SK-N-SH (cell line): ENCODE data around the gene GJB3. TPM values are rescaled to one million over a fixed set of nuclear protein-coding genes. Genes with fewer than 3 reads are reported as not detected.

Source experiments
- CTCF ChIA-PET: fragments of 300-600, 350-600 bp; formaldehyde crosslinking; extraction: SDS; loops from one replicate; lab custom pipeline; 2021; lab: Yijun Ruan, JAX
- POLR2A ChIA-PET: fragments of 350-600 bp; sonication (Branson Sonifier 250); formaldehyde crosslinking; extraction: SDS; loops from one replicate; lab custom pipeline; 2020; ENCODE audit warnings: antibody characterized with exemption, inconsistent platforms; lab: Yijun Ruan, JAX
- DNase-seq: peaks from one replicate; pipeline ENCODE4 v3.0.0; 2012
- H2AFZ ChIP-seq: fragments of 200-600 bp; sonication (generic); 2 replicates; pipeline ENCODE4 v1.8.1; 2016; ENCODE audit warnings: antibody characterized with exemption, mild to moderate bottlenecking, low read depth
- H3F3A ChIP-seq: fragments of 200-600 bp; sonication (generic); replicated peaks from 2 replicates; pipeline ENCODE3; 2016; ENCODE audit warnings: antibody characterized with exemption, mild to moderate bottlenecking; ENCODE audit not compliant: insufficient read depth
- H3K27ac ChIP-seq, 2 experiments: fragments of 200-500 bp in 1 of 2; fragments of 200-600 bp in 1 of 2; sonication (Bioruptor generic) in 1 of 2; sonication (generic), shearing (Covaris generic) in 1 of 2; 2 replicates each; pipeline versions ENCODE4 v1.5.1 to v1.6.1; 2014 to 2016; ENCODE audit warnings: low read depth in 2 of 2, inconsistent platforms in 1 of 2, low read length in 1 of 2, mild to moderate bottlenecking in 1 of 2, mixed read lengths in 1 of 2
- H3K27me3 ChIP-seq: fragments of 200-600 bp; sonication (generic), shearing (Covaris generic); 2 replicates; pipeline ENCODE4 v1.6.1; 2016; ENCODE audit warnings: mixed run types; ENCODE audit not compliant: insufficient read depth
- H3K36me3 ChIP-seq, 2 experiments: fragments of 200-500 bp in 1 of 2; fragments of 200-600 bp in 1 of 2; sonication (Bioruptor generic) in 1 of 2; sonication (generic) in 1 of 2; replicated peaks in 1 of 2; 2 replicates each; pipeline versions ENCODE3 to v1.5.1; 2014 to 2016; ENCODE audit warnings: low read length in 1 of 2, mild to moderate bottlenecking in 1 of 2; ENCODE audit not compliant: insufficient read depth in 2 of 2, control insufficient read depth in 1 of 2
- H3K4me1 ChIP-seq, 2 experiments: fragments of 200-500 bp in 1 of 2; fragments of 200-600 bp in 1 of 2; sonication (Bioruptor generic) in 1 of 2; sonication (generic), shearing (Covaris generic) in 1 of 2; 2 replicates each; pipeline versions ENCODE4 v1.5.1 to v1.6.1; 2014 to 2016; ENCODE audit warnings: low read depth in 1 of 2, low read length in 1 of 2, mixed run types in 1 of 2; ENCODE audit not compliant: insufficient read depth in 2 of 2, control insufficient read depth in 1 of 2
- H3K4me2 ChIP-seq: fragments of 200-600 bp; sonication (generic), shearing (Covaris generic); 2 replicates; pipeline ENCODE4 v1.6.1; 2017; ENCODE audit warnings: mixed run types
- H3K4me3 ChIP-seq, 2 experiments: fragments of 200-500 bp in 1 of 2; fragments of 200-600 bp in 1 of 2; sonication (Bioruptor generic) in 1 of 2; sonication (generic), shearing (Covaris generic) in 1 of 2; 2 replicates each; pipeline versions ENCODE4 v1.5.1 to v1.8.1; 2014 to 2016; ENCODE audit warnings: low read depth in 2 of 2, inconsistent platforms in 1 of 2, low read length in 1 of 2, mild to moderate bottlenecking in 1 of 2, mixed read lengths in 1 of 2, moderate library complexity in 1 of 2
- H3K79me2 ChIP-seq: fragments of 200-600 bp; sonication (generic); 2 replicates; pipeline ENCODE4 v1.8.1; 2017; ENCODE audit warnings: mild to moderate bottlenecking; ENCODE audit not compliant: insufficient read depth
- H3K9ac ChIP-seq: fragments of 200-600 bp; sonication (generic); 2 replicates; pipeline ENCODE4 v1.6.1; 2017; ENCODE audit warnings: mixed run types
- H3K9me2 ChIP-seq: fragments of 200-600 bp; sonication (generic); 2 replicates; pipeline ENCODE4 v1.6.1; 2017; ENCODE audit warnings: mixed run types
- H3K9me3 ChIP-seq: fragments of 200-600 bp; sonication (generic); 2 replicates; pipeline ENCODE4 v1.6.1; 2017; ENCODE audit warnings: mixed run types, mild to moderate bottlenecking, moderate library complexity
- H4K20me1 ChIP-seq: fragments of 200-600 bp; sonication (generic); 2 replicates; pipeline ENCODE4 v1.6.1; 2017; ENCODE audit warnings: mild to moderate bottlenecking, mixed run types; ENCODE audit not compliant: insufficient read depth
- ELF1 ChIP-seq: IDR thresholded peaks from 2 replicates; pipeline ENCODE4 v1.4.0; 2012
- EP300 ChIP-seq, 2 experiments: IDR thresholded peaks; 2 replicates each; pipeline versions ENCODE4 v1.4.0 to v1.6.1; 2012; ENCODE audit warnings: borderline replicate concordance in 1 of 2, low read depth in 1 of 2, low read length in 1 of 2
- EZH2phosphoT487 ChIP-seq: fragments of 200-600 bp; sonication (generic); IDR thresholded peaks from 2 replicates; pipeline ENCODE4 v1.6.1; 2017; ENCODE audit warnings: low read depth, mixed run types, mild to moderate bottlenecking, antibody characterized with exemption, moderate library complexity, borderline replicate concordance
- FOXJ3 ChIP-seq: sonication (generic); formaldehyde crosslinking; IDR thresholded peaks from 2 replicates; pipeline ENCODE4 v1.5.1; 2020; ENCODE audit warnings: mild to moderate bottlenecking, missing genetic modification reagents
- GABPA ChIP-seq: IDR thresholded peaks from 2 replicates; pipeline ENCODE4 v1.4.0; 2012; ENCODE audit warnings: low read depth, mild to moderate bottlenecking
- GATA2 ChIP-seq: sonication (generic); formaldehyde crosslinking; IDR thresholded peaks from 2 replicates; pipeline ENCODE4 v1.5.0; 2020; ENCODE audit warnings: mild to moderate bottlenecking, missing genetic modification reagents
- JUND ChIP-seq: IDR thresholded peaks from 2 replicates; pipeline ENCODE4 v1.4.0; 2012
- MEF2A ChIP-seq: IDR thresholded peaks from 2 replicates; pipeline ENCODE4 v1.4.0; 2012; ENCODE audit warnings: low read depth, borderline replicate concordance
- MXI1 ChIP-seq: IDR thresholded peaks from 2 replicates; pipeline ENCODE4 v1.6.1; 2012; ENCODE audit warnings: mild to moderate bottlenecking, low read depth, low read length, improper control_type of control experiment
- POLR2AphosphoS5 ChIP-seq: IDR thresholded peaks from 2 replicates; pipeline ENCODE4 v1.6.1; 2012; ENCODE audit warnings: low read depth, low read length
- RAD21 ChIP-seq: IDR thresholded peaks from 2 replicates; pipeline ENCODE4 v1.6.1; 2012; ENCODE audit warnings: mild to moderate bottlenecking, low read length
- RCOR1 ChIP-seq: fragments of 150-350 bp; IDR thresholded peaks from 2 replicates; pipeline ENCODE4 v1.6.1; 2017; ENCODE audit warnings: antibody characterized with exemption, low read length
- RFX5 ChIP-seq: IDR thresholded peaks from 2 replicates; pipeline ENCODE4 v1.6.1; 2012; ENCODE audit warnings: mild to moderate bottlenecking, improper control_type of control experiment, low read length
- RXRA ChIP-seq: IDR thresholded peaks from 2 replicates; pipeline ENCODE4 v1.4.0; 2012; ENCODE audit warnings: low read depth, mild to moderate bottlenecking, borderline replicate concordance
- SIN3A ChIP-seq: IDR thresholded peaks from 2 replicates; pipeline ENCODE4 v1.6.1; 2012; ENCODE audit warnings: low read depth, mild to moderate bottlenecking, low read length, moderate library complexity, borderline replicate concordance
- SMC3 ChIP-seq: IDR thresholded peaks from 2 replicates; pipeline ENCODE4 v1.6.1; 2012; ENCODE audit warnings: low read depth, low read length, improper control_type of control experiment
- TCF12 ChIP-seq: IDR thresholded peaks from 2 replicates; pipeline ENCODE4 v1.4.0; 2012
- TEAD4 ChIP-seq: IDR thresholded peaks from 2 replicates; pipeline ENCODE4 v1.4.0; 2012; ENCODE audit warnings: mild to moderate bottlenecking, borderline replicate concordance; ENCODE audit not compliant: insufficient read depth
- YY1 ChIP-seq: IDR thresholded peaks from 2 replicates; pipeline ENCODE4 v1.4.0; 2012; ENCODE audit warnings: low read depth, mild to moderate bottlenecking
- WGBS: methylation state at CpG from one replicate; pipeline ENCODE4 v1.1.6; 2017; ENCODE audit warnings: low lambda C conversion rate; 5-methylcytosine and 5-hydroxymethylcytosine counted together
- polyA plus RNA-seq, 3 experiments: library from polyadenylated mRNA; depleted of rRNA; stranded (reverse); fragments of >200 nt; gene quantifications; 2 replicates each; pipeline ENCODE4 v1.2.3, GENCODE V29; 2012
- TF ChIP-seq, protein P1 (sequence below): IDR thresholded peaks from 2 replicates; pipeline ENCODE4 v1.4.0; 2012; ENCODE audit warnings: low read depth, borderline replicate concordance
- TF ChIP-seq, protein P2 (sequence below): IDR thresholded peaks from 2 replicates; pipeline ENCODE4 v1.4.0; 2012; ENCODE audit warnings: low read depth, borderline replicate concordance
- TF ChIP-seq, protein P3 (sequence below): fragments of 150-350 bp; IDR thresholded peaks from 2 replicates; pipeline ENCODE4 v1.6.1; 2017; ENCODE audit warnings: antibody characterized with exemption, low read length, low read depth, borderline replicate concordance
- TF ChIP-seq, protein P4 (sequence below): IDR thresholded peaks from 2 replicates; pipeline ENCODE4 v1.4.0; 2012; ENCODE audit warnings: low read depth
- TF ChIP-seq, protein P5 (sequence below): fragments of 150-350 bp; IDR thresholded peaks from 2 replicates; pipeline ENCODE4 v1.6.1; 2016; ENCODE audit warnings: mild to moderate bottlenecking, low read depth, low read length

The GJB3 gene
- polyA plus RNA-seq, 1 of the 3 experiments (the other 2 are of a cell fraction): not detected

DNA sequence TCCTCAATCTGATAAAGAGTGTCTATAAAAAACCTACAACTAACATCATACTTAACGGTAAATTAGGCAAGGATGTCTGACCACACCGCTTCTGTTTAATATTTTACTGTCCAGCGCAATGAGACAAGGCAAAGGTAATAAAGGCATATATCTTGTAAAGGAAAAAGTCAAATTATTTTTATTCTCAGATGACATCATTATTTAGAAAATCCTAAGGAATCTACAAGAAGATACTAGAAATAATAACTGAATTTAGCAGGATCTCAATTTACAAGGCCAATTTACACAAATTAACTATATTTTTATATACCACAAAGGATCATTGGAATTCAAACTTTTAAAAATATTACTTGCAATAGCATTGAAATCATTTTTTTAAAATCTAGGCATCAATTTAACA lies 41.2 kb downstream of the GJB3 start:
- DNase-seq: no peak
- Histone ChIP-seq H4K20me1 (no peaks in the 10 kb centered on the region), H2AFZ (no peak overlapping the region), H3K4me1 (peaks cover 0 to 23% of the 10 kb centered on the region in 2 experiments; a peak in 2 of 4 replicates), H3K9me2 (no peaks in the 10 kb centered on the region), H3K27me3 (no peaks in the 10 kb centered on the region), H3K36me3 (no peaks in the 10 kb centered on the region), H3K9me3 (no peaks in the 10 kb centered on the region), H3K27ac (no peak overlapping the region), H3F3A (no peaks in the 10 kb centered on the region), H3K9ac (no peak overlapping the region), H3K79me2 (no peaks in the 10 kb centered on the region), H3K4me2 (no peak overlapping the region), H3K4me3 (no peak overlapping the region)
- POLR2A ChIA-PET: no interaction called here
- 85% methylated on average over 3 of the region's 3 CpGs for WGBS
- no peak for TF ChIP-seq MXI1
- TF ChIP-seq RCOR1: no peak
- TF ChIP-seq, protein P1, sequence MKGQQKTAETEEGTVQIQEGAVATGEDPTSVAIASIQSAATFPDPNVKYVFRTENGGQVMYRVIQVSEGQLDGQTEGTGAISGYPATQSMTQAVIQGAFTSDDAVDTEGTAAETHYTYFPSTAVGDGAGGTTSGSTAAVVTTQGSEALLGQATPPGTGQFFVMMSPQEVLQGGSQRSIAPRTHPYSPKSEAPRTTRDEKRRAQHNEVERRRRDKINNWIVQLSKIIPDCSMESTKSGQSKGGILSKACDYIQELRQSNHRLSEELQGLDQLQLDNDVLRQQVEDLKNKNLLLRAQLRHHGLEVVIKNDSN: no peak
- TF ChIP-seq POLR2AphosphoS5: no peak
- TF ChIP-seq EP300 (IDR thresholded peaks at IDR 0.05; ENCODE audit: borderline replicate concordance in 1 of 2, low read depth in 1 of 2, low read length in 1 of 2): no peak
- TF ChIP-seq TCF12: no peak
- CTCF ChIA-PET: interaction anchor here (0.9 to 2.5 kb wide), 2 partner anchors 30 to 36 kb away, joined by 3 to 11 read pairs; no protein-coding TSS in a partner anchor

DNA sequence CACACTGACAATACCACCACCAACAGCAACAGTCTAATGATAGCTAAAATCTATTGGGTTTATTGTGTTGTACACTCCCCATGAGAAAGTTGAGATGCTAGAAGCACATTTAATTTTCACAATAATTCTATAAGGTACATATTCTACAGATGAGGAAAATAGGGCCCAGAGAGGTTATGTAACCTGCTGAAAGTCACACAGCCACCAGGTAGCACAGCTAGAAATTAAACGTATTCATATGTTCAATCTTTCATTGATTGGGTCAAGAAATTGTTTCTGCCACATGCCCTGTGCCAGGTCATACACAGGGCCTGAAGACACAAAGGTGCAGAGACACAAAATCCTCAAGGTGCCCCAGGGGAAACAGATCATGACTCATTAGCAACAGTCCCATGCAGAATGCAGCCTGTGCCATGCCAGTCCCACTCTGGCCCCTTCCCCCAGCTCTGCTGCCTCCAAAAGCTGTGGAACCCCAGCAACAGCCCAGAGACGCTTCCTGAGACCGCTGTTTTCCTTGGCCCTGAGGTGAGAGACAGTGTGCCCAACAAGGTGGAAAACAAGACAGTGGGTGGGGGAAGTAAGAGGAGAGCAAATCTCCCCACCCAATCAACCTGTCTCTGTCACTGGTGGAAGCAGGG lies 43.9 kb downstream of the GJB3 start:
- Histone ChIP-seq H3K4me1 (peaks cover 0 to 33% of the 10 kb centered on the region in 2 experiments; a peak in 2 of 4 replicates), H3K36me3 (no peaks in the 10 kb centered on the region), H3K27ac (peak overlapping the region in 1 of 2 experiments; percentile 95; a peak in 2 of 4 replicates), H3K9me3 (no peaks in the 10 kb centered on the region), H3K4me2 (no peak overlapping the region), H3K9ac (no peak overlapping the region), H2AFZ (no peak overlapping the region), H3F3A (no peaks in the 10 kb centered on the region), H3K4me3 (no peak overlapping the region; a peak in 1 of 4 replicates), H3K79me2 (no peaks in the 10 kb centered on the region), H3K27me3 (no peaks in the 10 kb centered on the region), H4K20me1 (no peaks in the 10 kb centered on the region), H3K9me2 (no peaks in the 10 kb centered on the region)
- 90% methylated on average over 3 of the region's 3 CpGs for WGBS
- ChIA-PET CTCF (interaction anchor here (1.1 to 6.4 kb wide), 2 partner anchors 28 to 39 kb away, joined by 3 to 52 read pairs; no protein-coding TSS in a partner anchor), POLR2A (no interaction called here)
- TF ChIP-seq GATA2 (CRISPR knock-in tag) (no peak), GABPA (no peak), RXRA (no peak), MXI1 (no peak), EZH2phosphoT487 (no peak), SMC3 (no peak), FOXJ3 (CRISPR knock-in tag) (no peak), EP300 (IDR thresholded peaks at IDR 0.05; ENCODE audit: borderline replicate concordance in 1 of 2, low read depth in 1 of 2, low read length in 1 of 2) (no peak), SIN3A (no peak), TEAD4 (no peak), RFX5 (no peak), YY1 (no peak), RAD21 (no peak), ELF1 (no peak), MEF2A (no peak), JUND (no peak)
- TF ChIP-seq, protein P2, sequence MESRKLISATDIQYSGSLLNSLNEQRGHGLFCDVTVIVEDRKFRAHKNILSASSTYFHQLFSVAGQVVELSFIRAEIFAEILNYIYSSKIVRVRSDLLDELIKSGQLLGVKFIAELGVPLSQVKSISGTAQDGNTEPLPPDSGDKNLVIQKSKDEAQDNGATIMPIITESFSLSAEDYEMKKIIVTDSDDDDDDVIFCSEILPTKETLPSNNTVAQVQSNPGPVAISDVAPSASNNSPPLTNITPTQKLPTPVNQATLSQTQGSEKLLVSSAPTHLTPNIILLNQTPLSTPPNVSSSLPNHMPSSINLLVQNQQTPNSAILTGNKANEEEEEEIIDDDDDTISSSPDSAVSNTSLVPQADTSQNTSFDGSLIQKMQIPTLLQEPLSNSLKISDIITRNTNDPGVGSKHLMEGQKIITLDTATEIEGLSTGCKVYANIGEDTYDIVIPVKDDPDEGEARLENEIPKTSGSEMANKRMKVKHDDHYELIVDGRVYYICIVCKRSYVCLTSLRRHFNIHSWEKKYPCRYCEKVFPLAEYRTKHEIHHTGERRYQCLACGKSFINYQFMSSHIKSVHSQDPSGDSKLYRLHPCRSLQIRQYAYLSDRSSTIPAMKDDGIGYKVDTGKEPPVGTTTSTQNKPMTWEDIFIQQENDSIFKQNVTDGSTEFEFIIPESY: no peak
- TF ChIP-seq, protein P3, sequence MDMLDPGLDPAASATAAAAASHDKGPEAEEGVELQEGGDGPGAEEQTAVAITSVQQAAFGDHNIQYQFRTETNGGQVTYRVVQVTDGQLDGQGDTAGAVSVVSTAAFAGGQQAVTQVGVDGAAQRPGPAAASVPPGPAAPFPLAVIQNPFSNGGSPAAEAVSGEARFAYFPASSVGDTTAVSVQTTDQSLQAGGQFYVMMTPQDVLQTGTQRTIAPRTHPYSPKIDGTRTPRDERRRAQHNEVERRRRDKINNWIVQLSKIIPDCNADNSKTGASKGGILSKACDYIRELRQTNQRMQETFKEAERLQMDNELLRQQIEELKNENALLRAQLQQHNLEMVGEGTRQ: no peak
- TF ChIP-seq, protein P4, sequence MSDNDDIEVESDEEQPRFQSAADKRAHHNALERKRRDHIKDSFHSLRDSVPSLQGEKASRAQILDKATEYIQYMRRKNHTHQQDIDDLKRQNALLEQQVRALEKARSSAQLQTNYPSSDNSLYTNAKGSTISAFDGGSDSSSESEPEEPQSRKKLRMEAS: no peak
- TF ChIP-seq, protein P5, sequence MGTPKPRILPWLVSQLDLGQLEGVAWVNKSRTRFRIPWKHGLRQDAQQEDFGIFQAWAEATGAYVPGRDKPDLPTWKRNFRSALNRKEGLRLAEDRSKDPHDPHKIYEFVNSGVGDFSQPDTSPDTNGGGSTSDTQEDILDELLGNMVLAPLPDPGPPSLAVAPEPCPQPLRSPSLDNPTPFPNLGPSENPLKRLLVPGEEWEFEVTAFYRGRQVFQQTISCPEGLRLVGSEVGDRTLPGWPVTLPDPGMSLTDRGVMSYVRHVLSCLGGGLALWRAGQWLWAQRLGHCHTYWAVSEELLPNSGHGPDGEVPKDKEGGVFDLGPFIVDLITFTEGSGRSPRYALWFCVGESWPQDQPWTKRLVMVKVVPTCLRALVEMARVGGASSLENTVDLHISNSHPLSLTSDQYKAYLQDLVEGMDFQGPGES: no peak
- DNase-seq: peak; percentile 28
